Astrocyte (in vitro differentiated cells and primary cell): Measurements from ENCODE around the gene ADAMTS20.

Experiments
- CTCF ChIP-seq: IDR thresholded peaks from 2 replicates; pipeline ENCODE4 v1.5.1; 2011; ENCODE audit warnings: low read depth, mild to moderate bottlenecking, inconsistent platforms, low read length, moderate library complexity; ENCODE audit not compliant: insufficient read depth
- EZH2 ChIP-seq: IDR thresholded peaks from 2 replicates; pipeline ENCODE4 v1.6.1; 2012; ENCODE audit warnings: mild to moderate bottlenecking, low read length, inconsistent platforms; ENCODE audit not compliant: insufficient read depth

DNA sequence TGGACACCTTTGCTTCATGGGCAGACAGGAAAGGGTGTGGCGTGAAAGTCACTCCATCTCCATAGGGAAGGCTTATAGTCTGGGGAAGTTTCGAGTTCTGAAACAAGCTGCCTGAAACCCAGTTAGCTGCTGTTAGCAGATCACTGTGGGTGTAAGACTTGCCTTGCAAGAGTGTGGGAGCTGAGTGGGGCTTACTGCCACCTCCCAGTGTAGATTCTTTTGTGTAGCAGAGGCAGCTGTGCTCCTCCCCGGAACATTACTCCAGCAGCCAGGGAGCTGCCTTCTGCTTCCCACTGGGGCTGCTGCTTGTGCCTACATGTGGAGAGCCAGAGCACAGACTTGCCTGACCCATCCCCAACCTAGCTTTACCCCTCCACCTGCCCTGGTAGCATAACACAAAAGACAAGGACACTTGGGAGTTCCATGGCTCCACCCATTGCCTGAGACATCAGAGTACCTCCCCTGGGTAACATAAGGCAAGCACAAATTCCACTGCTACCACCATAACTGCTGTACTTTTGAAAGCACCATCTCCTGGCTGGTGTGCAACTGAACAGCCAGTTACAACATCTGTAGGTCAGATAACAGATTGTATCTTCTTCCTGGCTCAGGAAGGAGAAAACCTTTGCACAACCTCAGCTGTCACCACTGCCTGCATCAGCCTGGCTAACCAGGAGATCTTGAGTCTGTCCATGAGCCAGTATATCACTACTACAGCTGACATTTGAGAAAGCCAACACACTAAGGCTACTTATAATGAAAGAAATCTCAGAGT, 69.5 kb downstream of the ADAMTS20 start:
- TF ChIP-seq CTCF (no peak), EZH2 (no peak)
